AG09309 (cell line): ENCODE measurements around the gene PDE1A.
"Not testable (repeated sequence)": the region's sequence is repeated elsewhere in the genome, so short reads cannot be mapped to it uniquely, and the experiment has no call there.

Experiments
- DNase-seq: peaks from one replicate; pipeline ENCODE4 v3.0.0-alpha.2; 2010; ENCODE audit warnings: low read depth
- H3K4me3 ChIP-seq: 2 replicates; pipeline ENCODE4 v1.5.1; 2011; ENCODE audit warnings: mild to moderate bottlenecking, low read depth, low read length, moderate library complexity; ENCODE audit not compliant: control insufficient read depth
- CTCF ChIP-seq: IDR thresholded peaks from 2 replicates; pipeline ENCODE4 v1.5.1; 2011; ENCODE audit warnings: mild to moderate bottlenecking, low read depth, low read length, inconsistent platforms; ENCODE audit not compliant: insufficient read depth, control insufficient read depth; ENCODE audit errors: missing control alignments

PDE1A gene

DNA sequence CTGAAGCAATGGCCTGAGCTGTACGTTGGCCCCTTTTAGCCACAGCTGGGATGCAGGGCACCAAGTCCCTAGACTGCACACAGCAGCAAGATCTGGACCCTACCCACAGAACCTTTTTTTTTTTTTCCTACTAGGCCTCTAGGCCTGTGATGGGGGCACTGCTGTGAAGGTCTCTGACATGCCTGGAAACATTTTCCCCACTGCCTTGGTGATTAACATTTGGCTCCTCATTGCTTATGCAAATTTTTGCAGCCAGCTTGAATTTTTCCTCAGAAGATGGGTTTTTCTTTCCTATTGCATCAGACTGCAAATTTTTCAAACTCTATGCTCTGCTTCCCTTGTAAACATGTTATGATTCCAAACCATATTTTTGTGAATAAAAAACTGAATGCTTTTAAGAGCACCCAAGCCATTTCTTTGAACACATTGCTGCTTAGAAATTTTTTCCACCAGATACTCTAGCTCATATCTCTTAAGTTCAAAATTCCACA, 33.5 kb downstream of the PDE1A start:
- DNase-seq, result no peak
- no peak for TF ChIP-seq CTCF
- H3K4me3 ChIP-seq, result no peak overlapping the region

DNA sequence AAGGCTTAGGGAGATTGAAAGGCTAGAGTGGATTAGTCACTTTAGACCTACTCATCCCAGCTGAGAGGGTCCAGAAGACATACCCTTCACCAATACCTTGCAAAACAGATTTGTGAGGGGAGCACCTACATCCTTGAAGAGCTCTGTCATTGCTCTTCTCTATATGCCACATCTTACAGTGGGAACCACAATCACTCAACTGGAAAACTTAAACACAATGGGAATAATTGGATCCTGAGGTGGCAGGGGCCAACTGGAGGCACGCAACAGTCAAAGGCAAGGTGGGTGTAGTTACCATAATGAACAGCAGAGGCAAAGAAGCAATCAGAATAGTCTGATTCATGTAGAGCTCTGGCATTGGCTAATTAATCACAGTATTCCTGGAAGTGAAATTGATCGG, 35.4 kb downstream of the PDE1A start:
- DNase-seq, result no peak
- TF ChIP-seq CTCF, result no peak
- no peak overlapping the region for H3K4me3 ChIP-seq

- not testable (repeated sequence) for H3K4me3 ChIP-seq, DNase-seq
These were observed 40.5 kb downstream of the PDE1A start for GRCh38 chr2:182386267-182386880.

GRCh38 chr2:182384860-182385259, 42.0 kb downstream of the PDE1A start:
- TF ChIP-seq CTCF, result no peak

DNA sequence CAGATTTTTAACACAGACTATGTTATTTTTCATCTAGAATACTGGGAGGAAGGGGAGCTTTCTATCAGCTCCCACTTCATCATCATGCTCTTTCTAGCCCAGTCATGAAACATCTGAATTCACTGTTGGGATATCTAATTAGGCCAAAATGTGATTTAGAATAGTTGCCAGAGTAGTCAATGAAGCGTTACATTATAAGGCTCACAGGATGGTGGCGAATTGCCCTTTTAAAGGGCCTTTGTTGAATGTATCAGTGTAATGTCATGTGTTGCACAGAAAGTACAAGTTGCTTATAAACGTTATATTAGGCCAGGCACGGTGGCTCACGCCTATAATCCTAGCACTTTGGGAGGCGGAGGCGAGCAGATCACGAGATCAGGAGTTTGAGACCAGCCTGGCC, 45.6 kb downstream of the PDE1A start:
- TF ChIP-seq CTCF, result no peak
- DNase-seq, result no peak

More at GRCh38 chr2:182384860-182385259, 42.0 kb downstream of the PDE1A start:
- H3K4me3 ChIP-seq, result no peak overlapping the region
- DNase-seq, result no peak

GRCh38 chr2:182379241-182379640, 47.6 kb downstream of the PDE1A start:
- no peak for TF ChIP-seq CTCF
- H3K4me3 ChIP-seq, result no peak overlapping the region
- no peak for DNase-seq

More for the DNA sequence above, 45.6 kb downstream of the PDE1A start:
- H3K4me3 ChIP-seq, result no peak overlapping the region

DNA sequence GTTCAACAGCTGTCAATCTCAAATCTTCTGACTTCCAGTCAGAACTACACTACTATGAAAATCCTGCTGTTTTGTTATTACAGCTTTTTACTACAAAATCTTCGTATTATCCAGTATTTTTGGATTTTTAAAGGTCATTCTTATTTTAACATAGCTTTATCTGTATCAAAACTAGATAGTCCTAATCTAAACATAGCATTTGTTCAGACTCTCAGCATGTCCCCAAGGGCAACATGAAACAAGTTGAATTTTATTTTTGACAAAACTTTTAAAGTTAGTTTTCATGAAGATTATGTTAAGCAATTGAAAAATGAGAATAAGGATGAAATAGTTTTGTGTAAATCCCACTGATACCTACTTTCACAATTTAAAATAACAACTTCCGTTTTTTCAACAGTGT, 48.1 kb downstream of the PDE1A start:
- H3K4me3 ChIP-seq, result no peak overlapping the region
- DNase-seq, result no peak
- TF ChIP-seq CTCF, result no peak
